Right lobe of liver (tissue), 4 donors: ENCODE results near the gene CPTP.

ENCODE experiments used
- CTCF ChIP-seq, 4 donors: fragments of 200-600 bp in 3 of 4; fragments of 450-650 bp in 1 of 4; IDR thresholded peaks; one replicate each; pipeline versions ENCODE4 v1.5.1 to v1.8.0; 2016 to 2022; ENCODE audit warnings: antibody characterized with exemption in 4 of 4, mild to moderate bottlenecking in 2 of 4
- POLR2A ChIP-seq: fragments of 450-650 bp; IDR thresholded peaks from one replicate; pipeline ENCODE4 v1.6.1; 2017; ENCODE audit warnings: antibody characterized with exemption, mild to moderate bottlenecking
- donor health status: DM: no; HTN: no; CAD: no.
- donor health status: DM: no; HTN: no; CAD: no.
- donor health status: DM: no; HTN: yes; CAD: no.

GRCh38 chr1:1336931-1337792 is 12.6 kb downstream of the CPTP start:
- TF ChIP-seq CTCF (IDR thresholded peaks at IDR 0.05) (no peak), POLR2A (no peak)
